ENCODE results near the gene GSTO2. TPM values are rescaled to one million over a fixed set of nuclear protein-coding genes. Genes with fewer than 3 reads are reported as not detected.
A peak's percentile ranks its signal among the peaks of the same experiment; 100 is the strongest.

GSTO2 gene
- total and polyA plus RNA-seq, 2 of the 4 experiments (the other 2 are of a cell fraction), result 1.4 to 2.3 TPM

DNA sequence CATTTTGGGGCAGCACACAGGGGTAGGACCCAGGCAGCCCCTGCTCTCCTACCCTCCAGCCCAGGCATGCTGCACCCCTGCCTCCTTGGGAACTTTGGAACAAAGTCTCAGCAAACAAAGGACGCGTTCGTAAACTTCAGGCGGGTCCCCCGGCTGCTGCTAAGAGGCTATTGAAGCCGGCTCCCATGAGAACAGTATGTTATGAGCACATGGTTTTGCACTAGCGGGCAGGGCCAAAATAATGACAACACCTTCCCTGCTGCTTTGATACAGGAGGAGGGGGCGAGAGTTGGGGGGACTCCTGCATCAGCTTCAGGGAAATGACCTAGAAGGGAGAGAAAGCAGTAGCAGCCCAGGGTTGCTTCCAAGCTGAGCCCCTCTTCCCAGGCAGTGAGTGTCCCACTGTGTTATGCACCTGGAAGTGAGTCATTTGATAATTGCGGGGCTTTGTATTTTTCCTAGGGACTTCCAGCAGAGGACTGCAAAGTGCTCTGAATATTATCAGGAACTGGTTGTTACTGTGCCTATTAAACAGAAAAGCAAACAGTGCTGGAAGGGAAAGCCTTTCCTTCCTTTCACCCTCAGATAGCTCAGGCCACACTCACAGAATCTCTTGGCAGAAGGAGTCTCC is 62.3 kb downstream of the GSTO2 start:
- peak overlapping the region; percentile 78 for H4K91ac ChIP-seq (ENCODE audit: insufficient read depth, low read depth, low read length)
- H4K5ac ChIP-seq (ENCODE audit: low read depth, low read length), result peak overlapping the region; percentile 8; the same call in 1 of the 2 replicates
- peak overlapping the region; percentile 76 for H3K4ac ChIP-seq (ENCODE audit: low read depth, low read length)
- H3K4me2 ChIP-seq (ENCODE audit: low read depth, low read length), result peak overlapping the region; percentile 63
- ChIA-PET CTCF (interaction anchor here (1.5 kb wide), 1 partner anchor 58 kb away, joined by 3 read pairs; no protein-coding TSS in a partner anchor), POLR2A (ENCODE audit: unreplicated experiment) (interaction anchor here (0.6 kb wide), 1 partner anchor 415 kb away, joined by 3 read pairs; no protein-coding TSS in a partner anchor)
- H3K9ac ChIP-seq (ENCODE audit: low read depth, low read length), result peak overlapping the region; percentile 20; the same call in 1 of the 2 replicates
- H3K27me3 ChIP-seq (ENCODE audit: control insufficient read depth, insufficient read depth, low read length), result no peaks in the 10 kb centered on the region
- H2BK5ac ChIP-seq (ENCODE audit: low read depth, low read length, poor library complexity, severe bottlenecking), result peak overlapping the region; percentile 89
- DNase-seq, result peak; percentile 84
- WGBS, 2 experiments (ENCODE audit: extremely low coverage in 2 of 2, insufficient read length in 1 of 2), result 32% methylated on average over 5 of the region's 9 CpGs; no CpG with 5 or more reads in 1 of the 2 experiments
- no TSS peak for BruUV-seq (replicated peaks)
- 0 out of 2 replicates have a peak overlapping the region, but pooled peaks have one; percentile 17 for H2BK20ac ChIP-seq (ENCODE audit: low read depth, low read length)
- H3K14ac ChIP-seq (replicated peaks; ENCODE audit: low read depth, low read length), result peak overlapping the region; percentile 54
- ATAC-seq (ENCODE audit: low read depth), result no peak
- H3K4me3 ChIP-seq (ENCODE audit: insufficient read depth, low read depth, low read length), result no peak overlapping the region
- H2AFZ ChIP-seq (replicated peaks; ENCODE audit: low read length, poor library complexity), result peak overlapping the region; percentile 22
- peak overlapping the region; percentile 62 for H2BK120ac ChIP-seq (ENCODE audit: low read depth, low read length)
- dilution Hi-C loops (cut with HindIII; ENCODE audit: low sequenced_read_pairs, unreplicated experiment) (no loop called here), in situ Hi-C loops (cut with MboI; ENCODE audit: low sequenced_read_pairs) (no loop called here), intact Hi-C loops (cut with micrococcal nuclease) (loop anchor here (2.0 kb wide), 1 partner anchor 15 kb away; no protein-coding TSS in a partner anchor)
- peak overlapping the region; percentile 54; the same call in 1 of the 2 replicates for H2AK5ac ChIP-seq (ENCODE audit: low read depth, low read length)
- peak overlapping the region; percentile 22; the same call in 1 of the 2 replicates for H3K18ac ChIP-seq (ENCODE audit: low read depth, low read length)
- no peaks in the 10 kb centered on the region for H3K9me3 ChIP-seq (ENCODE audit: control insufficient read depth, insufficient read depth, low read length)
- H2AK9ac ChIP-seq (replicated peaks; ENCODE audit: low read depth, low read length, poor library complexity), result peak overlapping the region; percentile 21
- H2BK15ac ChIP-seq (ENCODE audit: low read depth, low read length), result peak overlapping the region; percentile 6; the same call in 2 of the 3 replicates
- peak overlapping the region; percentile 10; the same call in 1 of the 2 replicates for H3K27ac ChIP-seq (ENCODE audit: insufficient read depth, low read length)
- peak overlapping the region; percentile 86 for H3K23ac ChIP-seq (ENCODE audit: low read depth, low read length)
- peaks cover 2 to 92% of the 10 kb centered on the region in 2 experiments; a peak in 2 of 4 replicates for H3K79me1 ChIP-seq (ENCODE audit: low read depth in 1 of 2, low read length in 2 of 2)
- H4K8ac ChIP-seq (ENCODE audit: low read depth in 2 of 2, low read length in 2 of 2), result peak overlapping the region in 1 of 2 experiments; percentile 12; a peak in 1 of 4 replicates
- peak overlapping the region; percentile 32; the same call in 1 of the 2 replicates for H3K56ac ChIP-seq (ENCODE audit: extremely low read depth, insufficient read depth, low read length)
- peaks cover 99% of the 10 kb centered on the region for H4K20me1 ChIP-seq (ENCODE audit: insufficient read depth, low read length)
- H3K36me3 ChIP-seq (ENCODE audit: control insufficient read depth, insufficient read depth, low read length), result peaks cover 3% of the 10 kb centered on the region; the same call in 1 of the 2 replicates
- H3K9me1 ChIP-seq (ENCODE audit: insufficient read depth, low read length), result peaks cover 64% of the 10 kb centered on the region
- H3K4me1 ChIP-seq (ENCODE audit: control insufficient read depth, insufficient read depth, low read length), result peaks cover 72% of the 10 kb centered on the region
- peak; percentile 43; the same call in 1 of the 2 replicates for TF ChIP-seq FOS (IDR thresholded peaks at IDR 0.05; ENCODE audit: low read depth, low read length)
- TF ChIP-seq RAD21 (IDR thresholded peaks at IDR 0.05; ENCODE audit: low read length), result no peak
- TF ChIP-seq, protein P1, sequence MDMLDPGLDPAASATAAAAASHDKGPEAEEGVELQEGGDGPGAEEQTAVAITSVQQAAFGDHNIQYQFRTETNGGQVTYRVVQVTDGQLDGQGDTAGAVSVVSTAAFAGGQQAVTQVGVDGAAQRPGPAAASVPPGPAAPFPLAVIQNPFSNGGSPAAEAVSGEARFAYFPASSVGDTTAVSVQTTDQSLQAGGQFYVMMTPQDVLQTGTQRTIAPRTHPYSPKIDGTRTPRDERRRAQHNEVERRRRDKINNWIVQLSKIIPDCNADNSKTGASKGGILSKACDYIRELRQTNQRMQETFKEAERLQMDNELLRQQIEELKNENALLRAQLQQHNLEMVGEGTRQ (IDR thresholded peaks at IDR 0.05; ENCODE audit: low read depth, low read length), result no peak
- no peak for TF ChIP-seq CHD1 (IDR thresholded peaks at IDR 0.05; ENCODE audit: low read depth, low read length)
- TF ChIP-seq CEBPB (IDR thresholded peaks at IDR 0.05; ENCODE audit: low read depth, low read length), result no peak
- no peak for TF ChIP-seq RCOR1 (IDR thresholded peaks at IDR 0.05; ENCODE audit: insufficient replicate concordance, low read length)
- TF ChIP-seq RFX5 (IDR thresholded peaks at IDR 0.05; ENCODE audit: low read depth, low read length), result no peak
- TF ChIP-seq, protein P2, sequence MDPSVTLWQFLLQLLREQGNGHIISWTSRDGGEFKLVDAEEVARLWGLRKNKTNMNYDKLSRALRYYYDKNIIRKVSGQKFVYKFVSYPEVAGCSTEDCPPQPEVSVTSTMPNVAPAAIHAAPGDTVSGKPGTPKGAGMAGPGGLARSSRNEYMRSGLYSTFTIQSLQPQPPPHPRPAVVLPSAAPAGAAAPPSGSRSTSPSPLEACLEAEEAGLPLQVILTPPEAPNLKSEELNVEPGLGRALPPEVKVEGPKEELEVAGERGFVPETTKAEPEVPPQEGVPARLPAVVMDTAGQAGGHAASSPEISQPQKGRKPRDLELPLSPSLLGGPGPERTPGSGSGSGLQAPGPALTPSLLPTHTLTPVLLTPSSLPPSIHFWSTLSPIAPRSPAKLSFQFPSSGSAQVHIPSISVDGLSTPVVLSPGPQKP (IDR thresholded peaks at IDR 0.05; ENCODE audit: borderline replicate concordance, low read depth, low read length), result no peak
- no peak for TF ChIP-seq MXI1 (IDR thresholded peaks at IDR 0.05; ENCODE audit: borderline replicate concordance, low read depth, low read length)
- 0 out of 2 replicates have a peak, but pooled peaks have one; percentile 24 for TF ChIP-seq POLR2A (IDR thresholded peaks at IDR 0.05; ENCODE audit: low read depth, low read length)
- TF ChIP-seq MAZ (IDR thresholded peaks at IDR 0.05; ENCODE audit: borderline replicate concordance, low read depth, low read length), result peak; percentile 32; the same call in 1 of the 2 replicates
- TF ChIP-seq SMC3 (IDR thresholded peaks at IDR 0.05; ENCODE audit: low read depth, low read length), result 0 out of 2 replicates have a peak, but pooled peaks have one; percentile 3
- TF ChIP-seq BHLHE40 (IDR thresholded peaks at IDR 0.05; ENCODE audit: low read depth, low read length), result no peak

Data from IMR-90 (cell line).